B cell (primary cell): ENCODE data around the gene CENPB. TPM values are rescaled to one million over a fixed set of nuclear protein-coding genes. Genes with fewer than 3 reads are reported as not detected.

ENCODE experiments used
- ATAC-seq: fragments of 200-7000 bp; cut with Tn5 transposase; one replicate; pipeline ENCODE4 v1.10.0; 2021; ENCODE audit warnings: low read depth, mild to moderate bottlenecking, moderate number of reproducible peaks, moderate library complexity
- CTCF ChIA-PET: fragments of 350-600 bp; sonication (Branson Sonifier 250); formaldehyde crosslinking; loops from one replicate; lab custom pipeline; 2021; ENCODE audit warnings: antibody characterized with exemption, inconsistent platforms; lab: Charles Lee
- POLR2A ChIA-PET: fragments of 350-600 bp; sonication (Branson Sonifier 250); formaldehyde crosslinking; loops from one replicate; lab custom pipeline; 2021; ENCODE audit warnings: antibody characterized with exemption; lab: Charles Lee
- DNase-seq: peaks from one replicate; pipeline ENCODE4 v3.0.0; 2013
- H2AFZ ChIP-seq: 2 replicates; pipeline ENCODE4 v1.6.1; 2012; ENCODE audit warnings: mild to moderate bottlenecking, low read depth, low read length; ENCODE audit not compliant: insufficient read depth, poor library complexity, severe bottlenecking
- H3K27ac ChIP-seq, 2 donors: 1 replicate in 1 of 2; 2 replicates in 1 of 2; pipeline ENCODE4 v1.5.1; 2012 to 2013; ENCODE audit warnings: low read length in 2 of 2, mild to moderate bottlenecking in 2 of 2, moderate library complexity in 1 of 2
- H3K27me3 ChIP-seq, 4 experiments: fragments of 200-600 bp in 1 of 4; sonication (generic) in 1 of 4; replicated peaks in 1 of 4; 1 replicate in 2 of 4; 2 replicates in 2 of 4; pipeline versions ENCODE4 v1.6.1 to v1.7.0; 2013 to 2016; ENCODE audit warnings: low read length in 3 of 4, mild to moderate bottlenecking in 2 of 4, mixed read lengths in 1 of 4, moderate library complexity in 1 of 4; ENCODE audit not compliant: insufficient read depth in 4 of 4, control insufficient read depth in 3 of 4; ENCODE audit errors: control extremely low read depth in 1 of 4
- H3K36me3 ChIP-seq, 2 experiments: replicated peaks in 1 of 2; 1 replicate in 1 of 2; 2 replicates in 1 of 2; pipeline versions ENCODE4 v1.6.1 to v1.7.1; 2013; ENCODE audit warnings: low read length in 1 of 2; ENCODE audit not compliant: insufficient read depth in 2 of 2, control insufficient read depth in 1 of 2; ENCODE audit errors: control extremely low read depth in 1 of 2, extremely low read depth in 1 of 2
- H3K4me1 ChIP-seq, 2 donors: fragments of 200-600 bp in 1 of 2; sonication (generic) in 1 of 2; 1 replicate in 1 of 2; 2 replicates in 1 of 2; pipeline versions ENCODE4 v1.5.1 to v1.6.1; 2013 to 2017; ENCODE audit warnings: low read length in 2 of 2; ENCODE audit not compliant: control insufficient read depth in 2 of 2, insufficient read depth in 2 of 2
- H3K4me2 ChIP-seq: replicated peaks from 2 replicates; pipeline ENCODE3; 2012; ENCODE audit warnings: mild to moderate bottlenecking, low read depth, low read length; ENCODE audit not compliant: poor library complexity, severe bottlenecking
- H3K4me3 ChIP-seq, 5 experiments: fragments of 200-600 bp in 1 of 5; sonication (generic) in 1 of 5; 1 replicate in 3 of 5; 2 replicates in 2 of 5; pipeline versions ENCODE4 v1.5.1 to v1.7.0; 2011 to 2016; ENCODE audit warnings: low read length in 4 of 5, mild to moderate bottlenecking in 4 of 5, low read depth in 2 of 5, control low read depth in 1 of 5, moderate library complexity in 1 of 5; ENCODE audit not compliant: insufficient read depth in 1 of 5; ENCODE audit errors: control extremely low read depth in 1 of 5, extremely low read depth in 1 of 5
- H3K79me2 ChIP-seq: fragments of 200-600 bp; sonication (generic); one replicate; pipeline ENCODE4 v1.6.0; 2016; ENCODE audit warnings: low read length; ENCODE audit not compliant: control insufficient read depth, insufficient read depth
- H3K9ac ChIP-seq: fragments of 200-600 bp; sonication (generic); 2 replicates; pipeline ENCODE4 v1.6.1; 2017; ENCODE audit warnings: mild to moderate bottlenecking, low read length, moderate library complexity
- H3K9me3 ChIP-seq, 3 donors: one replicate each; pipeline versions ENCODE4 v1.6.1 to v1.7.1; 2013; ENCODE audit warnings: low read length in 2 of 3; ENCODE audit not compliant: control insufficient read depth in 2 of 3, insufficient read depth in 1 of 3; ENCODE audit errors: control extremely low read depth in 1 of 3
- H4K20me1 ChIP-seq: 2 replicates; pipeline ENCODE4 v1.6.0; 2012; ENCODE audit warnings: mild to moderate bottlenecking, low read length; ENCODE audit not compliant: insufficient read depth, control insufficient read depth, poor library complexity, severe bottlenecking
- H3K27ac Mint-ChIP-seq: one replicate; pipeline ENCODE4 v1.8.0; 2021; ENCODE audit warnings: mixed read lengths
- H3K27me3 Mint-ChIP-seq: one replicate; pipeline ENCODE4 v1.8.0; 2021; ENCODE audit warnings: mixed read lengths
- H3K4me1 Mint-ChIP-seq: one replicate; pipeline ENCODE4 v1.8.0; 2021; ENCODE audit warnings: mixed read lengths
- H3K4me3 Mint-ChIP-seq: one replicate; pipeline ENCODE4 v1.8.0; 2021; ENCODE audit warnings: mixed read lengths
- H3K9me3 Mint-ChIP-seq: one replicate; pipeline ENCODE4 v1.8.0; 2022; ENCODE audit warnings: mixed read lengths; ENCODE audit not compliant: insufficient read depth
- EZH2 ChIP-seq: IDR thresholded peaks from 2 replicates; pipeline ENCODE4 v1.6.1; 2012; ENCODE audit warnings: borderline replicate concordance, low read depth, mild to moderate bottlenecking, moderate library complexity, low read length; ENCODE audit not compliant: insufficient read depth, poor library complexity, severe bottlenecking
- WGBS: methylation state at CpG from one replicate; pipeline ENCODE4 v1.1.5; 2013; ENCODE audit warnings: missing lambda C conversion rate; ENCODE audit not compliant: insufficient coverage; 5-methylcytosine and 5-hydroxymethylcytosine counted together
- intact Hi-C: fragments of 100-400 bp; cut with micrococcal nuclease; formaldehyde crosslinking; loops from one replicate; pipeline ENCODE4 v1.10.0; 2022
- polyA plus RNA-seq: library from polyadenylated mRNA; depleted of rRNA; stranded (reverse); fragments of >200 nt; gene quantifications from 2 replicates; pipeline ENCODE4 v1.2.3, GENCODE V29; 2012
- total RNA-seq, 2 donors: library from RNA; stranded (reverse); fragments of 120-200 nt in 1 of 2; gene quantifications; 1 replicate in 1 of 2; 2 replicates in 1 of 2; pipeline versions ENCODE4 v1.2.3 to v1.2.4, GENCODE V29; 2013 to 2022
- TF ChIP-seq, protein P1 (sequence below): fragments of 200-600 bp; IDR thresholded peaks from one replicate; pipeline ENCODE4 v1.8.0; 2022; ENCODE audit warnings: antibody characterized with exemption, mild to moderate bottlenecking

CENPB gene
- total and polyA plus RNA-seq, 2 donors (not counting 1 experiment from before 2014, with no cell fraction given): 13.3 to 46.4 TPM

DNA sequence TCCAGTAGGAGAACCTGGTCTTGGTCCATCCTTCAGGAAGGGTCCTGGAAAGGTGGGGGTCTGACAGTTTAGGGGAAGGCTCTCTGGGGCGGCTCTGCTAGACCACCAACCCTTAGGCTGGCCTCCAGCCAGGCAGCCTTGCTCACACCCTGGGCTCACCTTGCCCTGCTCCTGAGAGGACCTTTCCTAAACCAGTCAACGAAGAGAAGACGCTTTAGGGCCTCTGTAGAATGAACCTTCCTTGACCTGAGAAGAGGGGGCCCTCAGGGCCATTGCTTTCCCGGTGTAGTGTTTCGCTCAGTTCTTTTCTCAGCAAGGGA lies 10.6 kb upstream of the CENPB start:
- 89% methylated on average over 3 of the region's 5 CpGs for WGBS
- Histone ChIP-seq H3K79me2 (peaks cover 23% of the 10 kb centered on the region), H3K27ac (peak overlapping the region; percentile 79 to 85), H3K9ac (peak overlapping the region; percentile 63), H3K4me1 (peaks cover 51 to 65% of the 10 kb centered on the region in 2 donors), H4K20me1 (peaks cover 4% of the 10 kb centered on the region), H3K27me3 (no peaks in the 10 kb centered on the region), H3K9me3 (no peaks in the 10 kb centered on the region), H3K36me3 (peaks cover 0 to 21% of the 10 kb centered on the region in 2 experiments), H2AFZ (no peak overlapping the region), H3K4me2 (peak overlapping the region; percentile 99), H3K4me3 (peak overlapping the region in 4 of 5 experiments; percentile 61 to 91 (median 86))
- ATAC-seq (no peak), DNase-seq (no peak)
- Mint-ChIP-seq H3K4me3 (peak overlapping the region; percentile 84), H3K27ac (peak overlapping the region; percentile 94), H3K27me3 (no peaks in the 10 kb centered on the region), H3K9me3 (no peaks in the 10 kb centered on the region), H3K4me1 (peaks cover 56% of the 10 kb centered on the region)
- CTCF ChIA-PET: interaction anchor here (1.8 kb wide), 1 partner anchor 10 kb away, joined by 8 read pairs; the partner anchor contains the start of gene CENPB
- POLR2A ChIA-PET: no interaction called here
- TF ChIP-seq EZH2: no peak
- TF ChIP-seq, protein P1, sequence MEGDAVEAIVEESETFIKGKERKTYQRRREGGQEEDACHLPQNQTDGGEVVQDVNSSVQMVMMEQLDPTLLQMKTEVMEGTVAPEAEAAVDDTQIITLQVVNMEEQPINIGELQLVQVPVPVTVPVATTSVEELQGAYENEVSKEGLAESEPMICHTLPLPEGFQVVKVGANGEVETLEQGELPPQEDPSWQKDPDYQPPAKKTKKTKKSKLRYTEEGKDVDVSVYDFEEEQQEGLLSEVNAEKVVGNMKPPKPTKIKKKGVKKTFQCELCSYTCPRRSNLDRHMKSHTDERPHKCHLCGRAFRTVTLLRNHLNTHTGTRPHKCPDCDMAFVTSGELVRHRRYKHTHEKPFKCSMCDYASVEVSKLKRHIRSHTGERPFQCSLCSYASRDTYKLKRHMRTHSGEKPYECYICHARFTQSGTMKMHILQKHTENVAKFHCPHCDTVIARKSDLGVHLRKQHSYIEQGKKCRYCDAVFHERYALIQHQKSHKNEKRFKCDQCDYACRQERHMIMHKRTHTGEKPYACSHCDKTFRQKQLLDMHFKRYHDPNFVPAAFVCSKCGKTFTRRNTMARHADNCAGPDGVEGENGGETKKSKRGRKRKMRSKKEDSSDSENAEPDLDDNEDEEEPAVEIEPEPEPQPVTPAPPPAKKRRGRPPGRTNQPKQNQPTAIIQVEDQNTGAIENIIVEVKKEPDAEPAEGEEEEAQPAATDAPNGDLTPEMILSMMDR: no peak
- intact Hi-C loops: loop anchor here (2.0 kb wide), 1 partner anchor 50 kb away; the partner anchor contains the start of gene MAVS

DNA sequence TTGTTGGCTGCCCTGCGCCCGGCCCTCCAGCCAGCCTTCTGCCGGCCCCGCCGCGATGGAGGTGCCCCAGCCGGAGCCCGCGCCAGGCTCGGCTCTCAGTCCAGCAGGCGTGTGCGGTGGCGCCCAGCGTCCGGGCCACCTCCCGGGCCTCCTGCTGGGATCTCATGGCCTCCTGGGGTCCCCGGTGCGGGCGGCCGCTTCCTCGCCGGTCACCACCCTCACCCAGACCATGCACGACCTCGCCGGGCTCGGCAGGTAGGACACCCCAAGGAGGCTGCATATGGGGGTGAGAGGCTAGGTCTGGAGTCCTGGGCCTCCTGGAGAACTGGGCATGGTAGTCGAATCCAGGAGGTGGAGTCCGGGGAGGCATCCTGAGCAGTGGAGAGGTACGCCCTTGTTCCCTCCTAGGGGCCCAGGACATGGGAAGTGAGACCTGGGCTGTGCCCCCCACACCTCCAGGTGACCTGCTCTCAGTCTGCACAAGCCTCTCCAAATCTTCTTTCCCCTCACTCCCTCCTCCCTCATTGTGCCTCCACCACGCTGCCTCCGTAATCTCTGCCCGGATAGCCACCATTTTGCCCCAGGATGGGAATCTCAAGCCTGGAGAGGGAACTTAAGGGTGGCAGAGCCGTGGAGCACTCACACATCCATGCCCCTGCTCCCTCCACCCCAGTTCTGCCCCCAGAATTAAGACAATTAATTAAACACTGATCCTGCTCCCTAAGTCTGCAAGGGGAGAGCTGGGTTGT lies 10.1 kb upstream of the CENPB start:
- Mint-ChIP-seq H3K27me3 (no peaks in the 10 kb centered on the region), H3K27ac (peak overlapping the region; percentile 94), H3K4me3 (peak overlapping the region; percentile 84), H3K9me3 (no peaks in the 10 kb centered on the region), H3K4me1 (peaks cover 56% of the 10 kb centered on the region)
- 22% methylated on average over 27 of the region's 33 CpGs for WGBS
- Histone ChIP-seq H3K27me3 (no peaks in the 10 kb centered on the region), H4K20me1 (peaks cover 4% of the 10 kb centered on the region), H3K36me3 (peaks cover 0 to 16% of the 10 kb centered on the region in 2 experiments), H3K9me3 (no peaks in the 10 kb centered on the region), H2AFZ (no peak overlapping the region), H3K79me2 (peaks cover 19% of the 10 kb centered on the region), H3K9ac (peak overlapping the region; percentile 63), H3K4me3 (peak overlapping the region; percentile 21 to 91 (median 81)), H3K4me2 (peak overlapping the region; percentile 99), H3K27ac (peak overlapping the region in 1 of 2 donors; percentile 79), H3K4me1 (peaks cover 51 to 61% of the 10 kb centered on the region in 2 donors)
- DNase-seq (peak; percentile 36), ATAC-seq (no peak)
- CTCF ChIA-PET: interaction anchor here (1.2 to 1.8 kb wide), 2 partner anchors 10 to 24 kb away, joined by 7 to 8 read pairs; partner anchors contain the start of genes AP5S1 and CENPB
- intact Hi-C loops: loop anchor here (1.0 to 2.0 kb wide), 3 partner anchors 15 to 50 kb away; partner anchors contain the start of genes ADISSP and MAVS
- no peak for TF ChIP-seq EZH2
- TF ChIP-seq, protein P1: no peak
- POLR2A ChIA-PET: interaction anchor here (0.6 to 1.9 kb wide), 6 partner anchors 10 to 179 kb away, joined by 4 to 16 read pairs (median 7); partner anchors contain the start of genes ADISSP, AP5S1 and CENPB
